NCI-H748 (cell line): ENCODE measurements around the gene BTBD7.
"Not testable (repeated sequence)": the region's sequence is repeated elsewhere in the genome, so short reads cannot be mapped to it uniquely, and the experiment has no call there.

ENCODE experiments used
- DNase-seq: peaks from one replicate; lab custom pipeline; 2025; ENCODE audit not compliant: unreplicated experiment; lab: John Stamatoyannopoulos, UW

Gene BTBD7

GRCh38 chr14:93332853-93333630, at the start of gene BTBD7:
TSS of gene BTBD7 (minus strand) at chr14:93333036. CDS start at chr14:93296051, 36,985 bp downstream.
- DNase-seq: peak; percentile 98

- DNase-seq: no peak
Observed at GRCh38 chr14:93381644-93382043, 48.8 kb upstream of the BTBD7 start.

GRCh38 chr14:93379831-93380230, 47.0 kb upstream of the BTBD7 start:
- no peak for DNase-seq

GRCh38 chr14:93375673-93376156, 42.9 kb upstream of the BTBD7 start:
- no peak for DNase-seq

GRCh38 chr14:93369713-93370266, 37.0 kb upstream of the BTBD7 start:
- no peak for DNase-seq

GRCh38 chr14:93368996-93369712, 36.3 kb upstream of the BTBD7 start:
- no peak for DNase-seq

- not testable (repeated sequence) for DNase-seq
Observed at GRCh38 chr14:93354873-93355272, 22.0 kb upstream of the BTBD7 start.

- DNase-seq: no peak
Observed at GRCh38 chr14:93348292-93348691, 15.5 kb upstream of the BTBD7 start.

- no peak for DNase-seq
Observed at GRCh38 chr14:93347850-93348249, 15.0 kb upstream of the BTBD7 start.

- no peak for DNase-seq
Observed at GRCh38 chr14:93346926-93347721, 14.3 kb upstream of the BTBD7 start, which contains the start of gene COX8C. TSS of gene COX8C (plus strand) at chr14:93347182. CDS start at chr14:93347269, 87 bp downstream.

- peak; percentile 79 for DNase-seq
Observed at GRCh38 chr14:93343797-93344196, 11.0 kb upstream of the BTBD7 start.

GRCh38 chr14:93343266-93343665, 10.4 kb upstream of the BTBD7 start:
- DNase-seq: peak; percentile 13

GRCh38 chr14:93337884-93338283, 5.0 kb upstream of the BTBD7 start:
- no peak for DNase-seq

- no peak for DNase-seq
Observed at GRCh38 chr14:93337143-93337753, 4.4 kb upstream of the BTBD7 start.

GRCh38 chr14:93333631-93334103, 831 bp upstream of the BTBD7 start:
- no peak for DNase-seq

- DNase-seq: peak; percentile 77
Observed at GRCh38 chr14:93332397-93332852, 411 bp downstream of the BTBD7 start.

- DNase-seq: no peak
Observed at GRCh38 chr14:93331728-93332396, 974 bp downstream of the BTBD7 start.

GRCh38 chr14:93331002-93331727, 1.7 kb downstream of the BTBD7 start:
- no peak for DNase-seq

- no peak for DNase-seq
Observed at GRCh38 chr14:93330609-93331000, 2.2 kb downstream of the BTBD7 start.
